DMS 273 (cell line): ENCODE measurements around the gene CA7.
"Not testable (repeated sequence)": the region's sequence is repeated elsewhere in the genome, so short reads cannot be mapped to it uniquely, and the experiment has no call there.

Source experiments
- DNase-seq: peaks from one replicate; lab custom pipeline; 2025; ENCODE audit not compliant: unreplicated experiment; lab: John Stamatoyannopoulos, UW

Gene CA7

DNA sequence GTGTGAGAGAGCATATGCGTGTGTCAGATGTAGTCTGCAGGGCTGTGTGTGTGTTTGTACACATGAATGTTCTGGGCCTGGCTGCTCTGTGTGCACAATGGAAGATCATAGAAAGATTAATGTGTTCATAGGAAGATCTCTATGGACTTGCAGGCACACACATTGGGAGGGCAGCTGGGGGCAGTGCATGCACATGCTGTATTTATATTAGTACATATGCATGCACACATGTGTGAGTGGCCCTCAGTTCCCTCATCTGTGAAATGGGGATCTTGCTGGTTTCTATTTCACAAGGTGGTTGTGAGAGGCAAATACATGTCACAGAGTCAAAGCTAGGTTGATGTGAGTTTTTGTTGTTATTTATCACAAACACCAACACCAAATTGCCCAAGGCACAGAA lies 2.1 kb downstream of the CA7 start:
- no peak for DNase-seq

DNA sequence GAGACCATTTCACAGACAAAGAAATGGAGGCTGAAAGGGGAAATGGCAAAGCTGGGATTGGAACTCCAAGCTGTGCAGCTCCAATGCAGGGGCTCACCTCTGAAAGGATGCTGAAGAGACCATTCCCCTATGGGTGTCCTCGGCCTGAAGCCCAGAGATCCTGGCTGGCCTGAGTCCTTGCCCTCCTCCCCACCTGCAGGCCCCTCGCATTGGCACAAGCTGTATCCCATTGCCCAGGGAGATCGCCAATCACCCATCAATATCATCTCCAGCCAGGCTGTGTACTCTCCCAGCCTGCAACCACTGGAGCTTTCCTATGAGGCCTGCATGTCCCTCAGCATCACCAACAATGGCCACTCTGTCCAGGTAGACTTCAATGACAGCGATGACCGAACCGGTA lies 2.6 kb downstream of the CA7 start:
- DNase-seq: no peak

DNA sequence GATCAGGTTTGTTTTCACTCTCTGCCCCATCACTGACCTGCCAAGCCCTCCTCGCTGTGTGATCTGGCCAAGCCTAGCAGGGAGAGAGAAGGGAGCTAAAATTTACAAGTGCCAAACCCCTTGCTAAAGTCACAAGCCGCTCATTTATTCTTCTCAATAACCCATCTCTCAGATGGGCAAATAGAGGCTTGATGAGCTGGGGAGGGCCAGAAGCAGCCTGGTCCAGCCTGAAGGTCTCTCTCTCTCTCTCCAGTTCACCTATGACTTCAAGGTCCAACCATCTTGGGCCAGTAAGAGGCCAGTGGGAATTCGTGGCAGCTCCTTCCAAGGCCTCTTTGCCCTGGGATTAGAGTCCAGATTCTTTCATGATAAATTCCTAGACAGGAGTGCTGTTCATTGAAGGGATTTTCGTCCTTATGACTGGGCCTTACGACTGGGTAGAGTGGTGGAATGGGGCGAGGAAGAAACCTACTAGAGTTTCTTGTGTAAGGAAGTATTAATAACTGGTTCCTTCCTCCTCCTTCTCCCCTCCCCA lies 3.4 kb downstream of the CA7 start:
- DNase-seq: no peak

DNA sequence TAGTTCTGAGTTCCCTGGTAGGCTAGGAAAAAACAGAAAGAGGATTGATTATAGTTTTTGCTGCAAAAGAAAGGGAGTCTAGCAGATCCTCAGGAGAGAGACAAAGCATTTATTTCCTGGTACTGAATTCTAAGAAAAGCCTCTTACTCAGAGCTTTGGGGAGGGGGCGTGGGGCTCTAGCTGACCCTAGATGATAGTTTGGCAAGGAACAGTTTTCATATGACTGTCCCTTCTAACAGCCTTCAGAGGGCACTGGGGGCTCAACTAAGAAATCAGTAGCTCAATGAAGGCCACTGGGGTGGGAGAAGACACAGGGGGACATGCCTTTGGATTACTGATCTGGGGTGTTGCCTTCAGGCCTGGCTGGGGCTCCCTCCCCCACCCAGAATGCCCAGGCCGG lies 4.0 kb downstream of the CA7 start:
- DNase-seq: no peak

DNA sequence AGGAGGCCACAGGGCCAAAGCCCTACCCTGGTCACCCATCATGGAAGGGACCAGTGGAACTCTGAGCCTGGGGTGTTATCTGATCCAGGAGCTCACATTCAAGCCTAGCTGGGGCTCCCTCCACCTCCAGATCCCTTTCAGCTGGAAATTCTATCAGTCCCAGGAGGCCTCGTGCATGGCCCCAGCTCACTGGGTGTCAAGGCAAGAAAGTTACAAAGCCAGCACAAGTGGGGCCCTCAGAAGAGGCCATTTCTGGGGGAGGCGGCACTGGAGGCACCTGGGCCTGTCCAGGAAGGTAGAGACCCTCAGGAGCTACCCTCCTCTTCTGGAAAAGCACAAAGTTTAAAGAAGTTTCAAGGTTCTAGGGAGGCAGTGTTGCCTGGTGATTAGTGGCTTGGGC lies 4.8 kb downstream of the CA7 start:
- no peak for DNase-seq

DNA sequence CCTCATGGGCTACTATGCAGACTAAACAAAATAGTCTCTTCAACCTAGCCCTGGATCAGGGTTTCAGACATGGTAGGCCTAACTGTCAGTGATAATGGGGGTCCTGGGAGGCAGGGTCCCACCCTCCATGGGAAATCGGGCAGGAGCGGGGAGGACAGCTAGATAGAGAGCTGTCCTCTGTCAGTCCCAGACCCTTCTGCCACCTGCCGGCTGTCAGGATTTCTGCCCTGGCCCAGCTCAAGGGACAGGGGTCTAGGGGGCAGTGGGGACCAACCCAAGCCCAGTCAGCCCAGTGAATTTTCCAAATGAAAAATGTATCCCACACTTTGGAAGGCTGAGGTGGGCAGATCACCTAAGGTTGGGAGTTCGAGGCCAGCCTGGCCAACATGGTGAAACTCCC lies 5.3 kb downstream of the CA7 start:
- DNase-seq: no peak

DNA sequence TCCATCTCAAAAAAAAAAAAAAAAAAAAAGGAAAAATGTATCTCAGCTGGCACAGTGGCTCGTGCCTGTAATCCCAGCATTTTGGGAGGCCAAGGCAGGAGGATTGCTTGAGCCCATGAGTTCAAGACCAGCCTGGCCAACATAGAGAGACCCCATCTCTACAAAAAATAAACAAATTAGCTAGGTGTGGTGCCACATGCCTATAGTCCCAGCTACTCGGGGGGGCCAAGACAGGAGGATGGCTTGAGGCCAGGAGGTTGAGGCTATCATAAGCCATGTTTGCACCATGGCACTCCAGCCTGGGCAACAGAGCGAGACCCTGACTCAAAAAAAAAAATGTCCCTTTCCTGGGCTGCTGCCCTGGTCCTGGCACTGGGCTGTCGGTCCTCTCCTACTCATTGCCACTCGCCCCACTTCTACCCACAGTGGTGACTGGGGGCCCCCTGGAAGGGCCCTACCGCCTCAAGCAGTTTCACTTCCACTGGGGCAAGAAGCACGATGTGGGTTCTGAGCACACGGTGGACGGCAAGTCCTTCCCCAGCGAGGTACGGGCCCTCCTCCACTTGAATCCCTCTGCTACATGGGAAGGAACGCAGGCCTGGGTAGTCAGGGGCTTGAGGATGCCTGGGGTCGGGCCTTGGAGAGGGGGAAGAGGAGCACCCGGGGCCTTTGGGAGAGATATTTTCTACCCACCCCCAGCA lies 6.1 kb downstream of the CA7 start:
- DNase-seq: no peak

DNA sequence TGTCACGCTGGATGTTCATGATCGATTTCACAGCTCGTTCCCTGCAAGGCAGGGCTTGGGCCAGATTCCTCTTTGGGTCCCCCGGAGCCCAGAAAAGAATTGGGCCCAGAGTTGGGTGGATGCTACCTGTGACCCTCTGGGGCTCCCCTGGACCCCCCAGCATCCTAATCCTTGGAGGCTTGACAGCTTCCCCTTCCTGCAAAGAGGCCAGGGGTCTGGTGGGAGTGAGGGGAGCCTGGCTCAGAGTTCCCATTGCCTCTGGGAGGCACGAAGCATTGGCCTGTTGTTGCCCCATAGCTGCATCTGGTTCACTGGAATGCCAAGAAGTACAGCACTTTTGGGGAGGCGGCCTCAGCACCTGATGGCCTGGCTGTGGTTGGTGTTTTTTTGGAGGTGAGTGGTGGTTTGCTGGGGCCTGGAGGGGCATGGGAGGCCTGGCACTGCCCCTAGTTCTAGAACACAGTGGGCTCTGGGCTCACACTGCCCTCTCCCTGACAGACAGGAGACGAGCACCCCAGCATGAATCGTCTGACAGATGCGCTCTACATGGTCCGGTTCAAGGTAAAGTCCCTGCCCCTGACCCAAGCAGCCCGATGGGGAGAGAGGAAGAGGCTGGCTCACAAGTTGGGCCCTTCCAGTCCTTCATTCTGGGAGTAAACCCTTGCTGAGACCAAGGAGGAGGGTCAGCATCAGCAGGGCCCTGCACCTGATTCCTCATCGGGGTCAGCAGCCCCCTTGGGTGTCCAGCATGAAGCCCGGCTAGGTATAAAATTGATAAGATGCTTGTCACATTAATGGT lies 7.2 kb downstream of the CA7 start:
- DNase-seq: no peak

DNA sequence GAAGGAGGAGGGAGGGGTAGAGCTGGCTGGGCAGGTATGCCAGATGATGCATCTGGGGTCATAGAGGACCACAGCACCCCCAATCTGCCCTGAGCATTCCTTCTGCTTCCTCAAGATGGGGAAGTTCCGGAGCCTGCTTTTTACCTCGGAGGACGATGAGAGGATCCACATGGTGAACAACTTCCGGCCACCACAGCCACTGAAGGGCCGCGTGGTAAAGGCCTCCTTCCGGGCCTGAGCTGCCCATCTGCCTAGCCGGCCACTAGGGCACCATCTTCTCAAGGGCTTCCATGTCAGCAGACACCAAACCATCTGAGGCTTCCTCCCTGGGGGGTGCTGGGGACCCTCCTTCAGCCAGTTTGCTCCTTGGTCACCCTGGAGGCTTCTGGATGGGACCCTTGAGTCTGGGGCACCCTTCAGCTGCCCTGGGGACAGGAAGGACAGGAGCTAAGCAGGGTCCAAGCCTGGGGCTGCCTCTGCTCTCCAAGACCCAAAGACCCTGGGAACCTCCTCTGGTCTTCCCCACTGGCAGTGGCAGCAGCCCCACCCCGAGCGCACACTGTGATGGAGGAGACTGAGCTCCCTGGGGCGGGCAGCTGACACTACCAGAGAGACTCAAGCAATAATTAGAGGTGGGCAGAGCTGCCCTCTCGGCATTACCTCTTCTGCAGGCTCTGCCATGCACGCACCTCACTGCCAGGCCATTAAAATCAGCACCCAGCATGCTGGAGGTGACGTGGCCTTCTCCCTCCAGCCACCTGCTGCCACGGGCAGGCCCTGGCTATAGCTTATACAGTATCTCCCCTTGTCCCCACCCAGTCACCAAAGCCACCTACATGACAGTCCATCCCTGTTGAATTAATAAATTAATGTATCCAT lies 9.3 kb downstream of the CA7 start:
- DNase-seq: no peak

DNA sequence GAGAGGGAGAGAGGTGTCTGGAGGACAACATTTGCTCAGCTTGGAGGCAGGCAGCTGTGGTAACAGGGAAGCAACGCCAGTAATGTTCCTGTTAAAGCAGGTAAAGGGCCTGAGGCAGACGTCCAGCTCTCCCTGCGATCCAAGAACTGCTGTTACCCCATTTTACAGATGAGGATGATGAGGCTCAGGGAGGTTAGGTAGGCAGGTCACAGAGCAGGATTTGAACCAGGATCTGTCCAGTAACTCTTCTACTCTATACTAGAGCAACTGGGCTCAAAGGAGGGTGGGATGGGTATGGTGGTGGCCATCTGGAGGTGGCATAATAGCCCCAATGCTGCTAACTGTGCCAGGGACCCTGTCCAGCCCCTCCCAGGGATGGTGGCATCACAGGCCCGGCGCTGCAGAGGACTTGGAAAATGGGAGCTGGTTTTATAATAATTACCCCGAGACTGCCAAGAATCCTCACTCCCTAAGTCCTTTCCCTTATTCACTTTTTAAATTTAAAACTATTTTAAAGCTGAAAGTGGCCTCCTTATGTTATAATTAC lies 12.0 kb downstream of the CA7 start:
- no peak for DNase-seq

DNA sequence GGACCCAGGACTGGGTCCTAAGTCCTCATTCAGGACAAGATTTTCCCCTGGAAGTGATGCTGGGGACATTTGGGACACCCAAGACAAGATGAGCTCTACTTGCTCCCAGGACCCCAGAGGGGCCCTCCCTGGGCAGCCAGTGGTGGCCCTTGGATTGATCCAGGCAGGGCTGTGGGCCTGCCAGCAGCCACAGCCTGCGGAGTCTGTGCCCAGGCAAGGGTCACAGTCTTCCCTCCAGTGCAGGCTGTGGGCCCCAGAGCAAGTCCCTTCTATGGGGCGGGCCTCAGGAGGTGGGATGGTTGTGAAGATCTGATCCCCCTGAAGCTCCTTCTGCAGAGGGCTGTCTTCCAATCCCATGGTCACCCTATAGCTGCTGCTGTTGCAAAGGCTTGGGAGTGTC lies 12.6 kb downstream of the CA7 start:
- DNase-seq: no peak

DNA sequence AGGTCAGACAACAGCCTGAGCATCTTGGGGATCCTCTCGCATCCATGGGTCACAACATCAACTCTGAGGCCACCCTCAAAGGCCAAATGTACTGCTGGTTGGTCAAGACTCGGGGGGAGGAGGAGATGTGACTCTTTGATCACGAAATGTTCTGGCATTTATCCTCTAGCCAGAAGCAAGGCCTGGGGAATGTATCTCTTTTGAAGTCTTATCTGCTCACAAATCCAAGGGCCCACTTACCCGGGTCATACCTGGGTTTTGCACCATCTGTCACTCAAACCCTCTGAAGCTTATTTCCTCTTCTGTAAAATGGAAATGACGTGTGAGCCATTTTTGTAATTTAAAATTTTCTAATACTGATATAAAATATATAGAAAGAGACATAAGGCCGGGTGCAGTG lies 13.2 kb downstream of the CA7 start:
- DNase-seq: no peak

DNA sequence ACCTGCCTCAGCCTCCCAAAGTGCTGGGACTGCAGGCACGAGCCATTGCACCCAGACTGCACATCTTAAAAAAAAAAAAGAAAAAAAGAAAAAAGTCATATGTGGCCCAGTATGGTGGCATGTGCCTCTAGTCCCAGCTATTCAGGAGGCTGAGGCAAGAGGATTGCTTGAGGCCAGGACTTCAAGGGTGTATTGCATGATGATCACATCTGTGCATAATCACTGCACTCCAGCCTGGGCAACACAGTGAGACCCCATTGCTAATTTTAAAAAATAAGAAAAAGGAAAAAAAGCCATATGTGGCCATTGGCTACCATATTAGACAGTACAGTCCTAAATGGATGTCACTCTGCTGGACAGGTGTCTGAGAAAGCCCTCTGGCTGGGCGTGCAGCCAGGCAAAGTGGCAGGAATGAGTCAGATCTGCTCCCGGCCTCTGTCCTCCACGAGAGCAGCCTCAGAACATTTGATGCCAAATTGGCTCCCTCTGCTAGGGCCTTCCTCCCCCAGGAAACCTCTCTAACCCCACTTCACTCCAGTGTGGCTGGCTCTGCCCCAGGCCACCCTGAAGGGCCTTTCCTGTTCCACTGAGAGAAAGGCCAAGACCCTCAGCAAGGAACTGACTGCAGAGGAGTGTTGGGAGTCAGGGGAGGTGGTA lies 14.7 kb downstream of the CA7 start:
- DNase-seq: peak; percentile 60

DNA sequence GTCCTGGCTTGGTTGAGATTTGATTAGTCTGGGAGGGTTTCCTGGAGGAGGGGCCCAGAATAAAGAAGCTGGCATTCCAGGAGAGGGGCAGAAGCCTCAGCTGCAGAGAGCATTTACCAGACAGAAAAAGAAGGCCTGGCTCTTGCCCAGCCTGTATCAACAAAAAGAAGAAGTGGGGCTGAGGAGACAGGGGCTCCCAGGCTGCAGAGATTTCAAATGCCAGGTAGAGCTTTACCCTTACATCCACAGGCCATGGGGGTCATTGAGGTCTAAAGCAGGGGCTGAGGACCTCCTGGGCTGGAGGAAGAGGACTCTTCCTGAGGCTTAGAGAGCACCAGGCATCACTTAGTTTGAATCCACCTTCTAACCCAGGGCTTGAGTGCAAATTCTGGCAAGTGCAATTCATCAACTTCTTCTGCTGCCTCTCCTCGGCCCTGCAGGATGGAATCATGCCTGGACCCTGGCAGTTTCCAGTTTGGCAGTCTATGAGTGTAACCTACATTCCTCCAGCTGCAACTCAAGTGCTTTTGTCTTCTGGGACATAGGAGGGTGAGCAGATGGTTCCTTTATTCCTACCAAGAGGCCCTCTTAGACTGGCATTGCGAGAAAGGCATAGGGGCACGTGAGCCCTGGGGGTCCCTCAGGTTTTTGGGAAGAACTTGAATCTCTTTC lies 15.3 kb downstream of the CA7 start:
- no peak for DNase-seq

DNA sequence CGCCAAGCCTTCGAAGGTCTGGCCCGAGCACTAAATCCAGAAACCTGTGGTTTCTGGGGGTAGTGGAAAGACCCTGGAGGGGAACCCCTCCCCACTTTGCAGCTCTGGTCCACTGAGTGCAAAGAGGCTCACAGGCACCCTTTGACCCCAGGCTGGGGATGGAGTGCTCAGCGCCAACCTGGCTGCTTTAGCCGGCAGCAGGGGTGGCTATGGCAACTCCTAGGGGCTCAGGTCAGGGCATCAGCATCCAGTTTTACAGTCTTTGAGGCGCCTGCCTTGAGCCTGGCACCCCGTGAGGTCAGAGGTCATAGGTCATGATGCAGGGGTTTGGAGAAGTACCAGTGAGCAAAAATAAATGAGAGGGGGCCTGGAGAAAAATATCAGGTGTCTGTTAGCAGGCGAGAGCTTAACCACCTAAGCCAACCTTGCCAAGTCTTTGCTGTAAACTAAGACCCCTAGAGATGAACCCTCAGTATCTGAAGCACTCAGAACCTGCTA lies 17.9 kb downstream of the CA7 start:
- DNase-seq: no peak

DNA sequence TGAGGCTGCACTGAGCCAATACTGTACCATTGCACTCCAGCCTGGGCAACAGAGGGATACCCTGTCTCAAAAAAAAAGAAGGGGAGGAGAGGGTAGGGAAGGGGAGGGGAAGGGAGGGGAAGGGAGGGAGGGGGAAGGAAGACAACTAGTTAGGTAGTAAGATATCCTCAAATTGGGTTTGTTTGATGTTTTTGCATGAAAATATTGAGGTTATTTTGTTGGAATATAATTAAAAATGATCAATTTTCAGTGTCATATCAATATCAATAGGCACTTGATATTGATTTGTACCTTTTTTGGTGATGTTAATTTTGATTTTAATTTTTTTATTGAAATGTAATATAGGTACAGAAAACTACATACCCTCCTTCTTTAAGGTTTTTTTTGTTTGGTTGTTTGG lies 19.5 kb downstream of the CA7 start:
- no peak for DNase-seq

DNA sequence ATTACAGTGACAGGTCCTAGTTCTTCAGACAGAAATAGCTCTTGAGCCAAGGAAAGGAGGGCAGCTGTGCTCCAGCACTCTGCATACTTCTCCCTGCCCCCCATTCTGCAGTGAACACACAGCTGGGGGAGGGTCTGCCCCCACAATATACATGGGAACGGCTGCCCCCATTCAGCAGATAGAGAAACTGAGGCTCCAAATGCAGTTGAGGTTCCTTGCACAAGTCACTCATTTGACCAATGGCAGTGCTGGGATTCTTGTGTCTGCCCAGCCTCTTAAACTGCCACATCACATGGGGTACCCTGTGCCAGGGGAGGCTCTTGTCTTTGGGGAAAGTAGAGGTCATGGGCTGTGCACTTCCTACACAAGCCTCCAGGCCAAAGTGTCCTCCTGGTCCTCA lies 25.2 kb downstream of the CA7 start:
- DNase-seq: no peak

DNA sequence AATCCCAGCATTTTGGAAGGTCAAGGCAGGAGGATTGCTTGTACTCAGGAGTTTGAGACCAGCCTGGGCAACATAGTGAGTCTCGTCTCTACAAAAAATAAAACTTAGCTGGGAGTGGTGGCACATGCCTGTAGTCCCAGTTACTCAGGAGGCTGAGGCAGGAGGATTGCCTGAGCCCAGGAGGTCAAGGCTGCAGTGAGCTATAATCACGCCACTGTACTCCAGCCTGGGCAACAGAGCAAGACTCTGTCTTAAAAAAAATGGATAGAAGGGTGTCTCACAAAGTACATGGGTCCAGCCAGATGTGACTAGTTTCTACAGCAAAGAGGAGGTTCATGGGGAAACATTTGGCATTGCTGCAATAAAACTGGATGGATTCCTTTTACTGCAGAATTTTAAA lies 27.1 kb downstream of the CA7 start:
- not testable (repeated sequence) for DNase-seq

DNA sequence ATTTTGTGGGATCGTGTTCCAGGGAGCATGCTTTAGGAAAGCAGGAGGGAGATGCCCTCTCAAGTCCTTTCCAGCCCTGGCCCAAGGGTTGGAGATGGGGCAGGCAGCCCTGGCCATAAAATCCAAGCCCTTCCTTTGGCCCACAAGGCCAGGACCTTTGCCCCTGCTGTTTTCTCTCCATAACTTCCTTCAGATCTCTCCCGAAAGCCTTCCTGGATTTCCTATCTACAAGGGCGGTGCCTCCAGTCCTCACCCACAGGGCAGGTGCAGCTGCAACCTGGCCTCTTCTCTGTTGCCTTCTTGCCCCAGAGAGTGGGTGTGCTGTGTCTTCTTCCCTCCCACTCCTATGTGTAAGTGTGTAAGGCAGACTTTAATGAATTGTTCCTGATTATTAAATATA lies 27.6 kb downstream of the CA7 start:
- no peak for DNase-seq

DNA sequence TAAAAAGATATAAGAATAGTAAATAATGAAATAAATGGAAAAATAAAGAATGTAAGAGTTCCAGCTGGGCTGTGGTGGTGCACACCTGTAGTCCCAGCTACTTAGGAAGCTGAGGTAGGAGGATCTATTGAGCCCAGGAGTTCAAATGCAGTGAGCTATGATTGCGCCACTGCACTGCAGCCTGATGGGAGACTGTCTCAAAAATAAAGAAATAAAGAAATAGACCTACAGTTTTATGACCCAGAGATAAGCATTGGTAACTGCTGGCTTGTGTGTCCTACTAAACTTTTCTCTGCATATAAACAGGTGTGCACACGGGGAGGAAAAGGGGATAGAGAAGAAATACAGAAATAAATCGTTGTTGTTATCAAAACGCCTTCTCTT lies 28.3 kb downstream of the CA7 start:
- no peak for DNase-seq
